SKM-1 treated with dmso at 0.1 percent for 144 hours (cell line): ENCODE data around the gene WASHC4.

Experiments
- DNase-seq: peaks from one replicate; lab custom pipeline; 2025; ENCODE audit not compliant: unreplicated experiment; lab: John Stamatoyannopoulos, UW

The WASHC4 gene

GRCh38 chr12:105107494-105108371, at the start of gene WASHC4:
Gene WASHC4, plus strand, starts transcription at chr12:105107731. Its CDS starts 70 bp downstream, at chr12:105107801.
- DNase-seq: peak; percentile 67

- no peak for DNase-seq
Observed at GRCh38 chr12:105060715-105061378, 46.7 kb upstream of the WASHC4 start.

GRCh38 chr12:105064564-105065178, 42.9 kb upstream of the WASHC4 start:
- DNase-seq: no peak

- no peak for DNase-seq
Observed at GRCh38 chr12:105067511-105068031, 40.0 kb upstream of the WASHC4 start.

- DNase-seq: no peak
Observed at GRCh38 chr12:105069936-105070702, 37.4 kb upstream of the WASHC4 start.

GRCh38 chr12:105071981-105072380, 35.5 kb upstream of the WASHC4 start:
- DNase-seq: no peak

- DNase-seq: no peak
Observed at GRCh38 chr12:105072888-105073488, 34.5 kb upstream of the WASHC4 start.

GRCh38 chr12:105076098-105076497, 31.4 kb upstream of the WASHC4 start:
- no peak for DNase-seq

GRCh38 chr12:105076913-105077312, 30.6 kb upstream of the WASHC4 start:
- DNase-seq: no peak

GRCh38 chr12:105077435-105077834, 30.1 kb upstream of the WASHC4 start:
- DNase-seq: no peak

- no peak for DNase-seq
Observed at GRCh38 chr12:105078712-105079570, 28.6 kb upstream of the WASHC4 start.

- no peak for DNase-seq
Observed at GRCh38 chr12:105083031-105083430, 24.5 kb upstream of the WASHC4 start.

GRCh38 chr12:105083551-105084105, 23.9 kb upstream of the WASHC4 start:
- DNase-seq: no peak

- peak; percentile 9 for DNase-seq
Observed at GRCh38 chr12:105084251-105085250, 23.0 kb upstream of the WASHC4 start, which contains the start of gene ALDH1L2. Gene ALDH1L2, minus strand, starts transcription at chr12:105084458. Its CDS starts 22 bp downstream, at chr12:105084436.

- DNase-seq: no peak
Observed at GRCh38 chr12:105085501-105085900, 22.0 kb upstream of the WASHC4 start.

GRCh38 chr12:105089817-105090216, 17.7 kb upstream of the WASHC4 start:
- no peak for DNase-seq

- no peak for DNase-seq
Observed at GRCh38 chr12:105090361-105090760, 17.2 kb upstream of the WASHC4 start.
